ENCODE data around the gene AKAP12. TPM values are rescaled to one million over a fixed set of nuclear protein-coding genes. Genes with fewer than 3 reads are reported as not detected.
"Not testable (repeated sequence)": the region's sequence is repeated elsewhere in the genome, so short reads cannot be mapped to it uniquely, and the experiment has no call there.

Gene AKAP12
- total RNA-seq, 1 donor from 2014 or later = 15.1 TPM

DNA sequence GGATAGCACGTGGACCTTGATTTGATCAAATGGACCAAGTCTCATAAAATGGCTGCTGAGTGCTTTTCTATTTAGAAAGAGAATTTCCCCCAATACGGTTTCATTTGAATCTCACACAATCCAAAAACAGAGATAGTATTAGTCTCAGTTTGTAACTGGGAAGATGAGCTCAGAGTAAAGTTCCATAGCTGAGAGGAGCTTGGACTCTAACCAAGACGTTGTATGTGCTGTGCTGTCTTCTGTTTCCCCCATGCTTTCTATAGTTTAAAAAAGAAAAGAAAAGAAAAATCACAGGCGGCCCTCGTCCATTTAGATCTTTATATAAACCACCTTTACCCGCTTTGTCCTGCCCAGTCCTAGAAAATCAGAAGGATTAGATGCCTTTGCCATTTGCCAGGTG is 58.1 kb downstream of the AKAP12 start:
- intact Hi-C loops (cut with micrococcal nuclease) = no loop called here
- ATAC-seq = no peak
- DNase-seq = no peak

DNA sequence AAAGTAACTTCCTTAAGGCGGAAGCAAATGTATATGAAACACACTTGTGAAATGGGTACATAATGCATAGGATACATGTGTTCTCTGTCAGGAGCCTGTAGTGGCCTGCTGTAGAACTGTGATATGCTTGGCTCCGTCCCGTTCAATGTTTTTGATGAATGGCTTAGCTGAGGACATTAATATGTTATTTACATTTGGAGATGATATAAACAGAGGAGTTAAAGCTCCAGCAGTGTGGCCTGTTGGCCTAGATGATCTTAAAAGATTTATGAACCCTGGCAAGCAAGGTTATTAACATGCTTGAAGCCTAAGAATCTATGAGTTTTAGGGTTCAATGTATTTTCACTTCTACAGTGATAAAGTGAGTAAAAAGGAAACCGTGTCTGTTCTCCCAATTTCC is 59.2 kb downstream of the AKAP12 start:
- no peak for DNase-seq
- intact Hi-C loops (cut with micrococcal nuclease) = no loop called here
- ATAC-seq = no peak

DNA sequence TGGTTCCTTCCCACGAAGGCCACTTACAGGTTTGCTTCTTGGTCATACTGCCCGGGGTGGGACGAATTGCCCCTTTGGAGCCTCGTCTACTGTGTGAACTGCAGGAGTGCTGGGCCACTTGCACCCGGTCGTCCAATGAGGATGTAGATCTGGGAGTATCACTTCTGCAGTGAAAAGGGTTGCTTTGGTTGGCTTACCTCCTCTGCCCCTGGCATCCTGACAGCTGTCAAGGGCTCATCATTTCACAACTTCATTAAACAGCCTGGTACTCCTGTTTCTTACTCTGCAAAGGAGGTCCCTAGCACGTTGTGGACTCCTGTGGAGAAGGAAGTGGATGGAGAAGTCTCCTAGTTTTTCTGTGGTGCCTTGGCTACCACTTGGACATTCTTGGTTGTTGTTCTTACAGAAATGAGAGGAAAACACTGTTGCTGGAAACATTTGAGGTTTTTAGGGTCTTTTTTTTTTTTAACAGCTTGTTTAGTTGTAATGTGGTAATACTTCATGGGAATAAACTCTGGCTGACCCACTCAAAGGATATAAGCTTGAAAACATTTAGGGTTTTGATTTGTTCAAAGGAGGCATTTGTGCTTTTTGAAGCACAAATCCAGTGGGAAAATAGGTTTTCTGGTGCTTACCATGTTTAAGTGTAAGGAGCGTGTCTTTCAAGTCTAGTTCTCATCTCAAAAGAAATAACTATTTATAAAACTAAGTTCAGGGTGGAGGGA is 60.7 kb downstream of the AKAP12 start:
- intact Hi-C loops (cut with micrococcal nuclease) = no loop called here
- no peak for ATAC-seq
- DNase-seq = no peak

- no peak for ATAC-seq
- DNase-seq = no peak
- intact Hi-C loops (cut with micrococcal nuclease) = no loop called here
Measured at GRCh38 chr6:151301547-151301946, 61.8 kb downstream of the AKAP12 start.

GRCh38 chr6:151303231-151303630 is 63.5 kb downstream of the AKAP12 start:
- intact Hi-C loops (cut with micrococcal nuclease) = no loop called here
- DNase-seq = no peak
- no peak for ATAC-seq

GRCh38 chr6:151306269-151306783 is 66.6 kb downstream of the AKAP12 start:
- intact Hi-C loops (cut with micrococcal nuclease) = no loop called here
- DNase-seq = no peak

GRCh38 chr6:151307501-151307900 is 67.7 kb downstream of the AKAP12 start:
- intact Hi-C loops (cut with micrococcal nuclease) = no loop called here
- DNase-seq (no peak), ATAC-seq (no peak)

More at GRCh38 chr6:151306269-151306783, 66.6 kb downstream of the AKAP12 start:
- no peak for ATAC-seq

GRCh38 chr6:151309619-151310018 is 69.9 kb downstream of the AKAP12 start:
- intact Hi-C loops (cut with micrococcal nuclease) = no loop called here
- ATAC-seq = no peak
- DNase-seq = no peak

DNA sequence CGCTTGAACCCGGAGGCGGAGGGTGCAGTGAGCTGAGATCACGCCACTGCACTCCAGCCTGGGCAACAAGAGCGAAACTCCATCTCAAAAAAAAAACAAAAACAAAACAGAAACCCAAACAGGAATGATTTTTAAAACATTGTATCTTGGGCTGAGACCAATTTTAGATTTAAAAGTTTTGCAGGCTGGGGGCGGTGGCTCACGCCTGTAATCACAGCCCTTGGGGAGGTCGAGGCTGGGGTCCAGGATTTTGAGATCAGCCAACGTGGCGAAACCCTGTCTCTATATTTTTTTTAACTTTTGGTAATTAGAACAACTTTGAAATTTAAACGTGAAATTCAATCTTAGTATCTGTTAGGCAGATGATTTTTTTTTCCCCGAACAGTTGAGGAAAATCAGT is 70.5 kb downstream of the AKAP12 start:
- ATAC-seq = no peak
- no peak for DNase-seq
- intact Hi-C loops (cut with micrococcal nuclease) = no loop called here

DNA sequence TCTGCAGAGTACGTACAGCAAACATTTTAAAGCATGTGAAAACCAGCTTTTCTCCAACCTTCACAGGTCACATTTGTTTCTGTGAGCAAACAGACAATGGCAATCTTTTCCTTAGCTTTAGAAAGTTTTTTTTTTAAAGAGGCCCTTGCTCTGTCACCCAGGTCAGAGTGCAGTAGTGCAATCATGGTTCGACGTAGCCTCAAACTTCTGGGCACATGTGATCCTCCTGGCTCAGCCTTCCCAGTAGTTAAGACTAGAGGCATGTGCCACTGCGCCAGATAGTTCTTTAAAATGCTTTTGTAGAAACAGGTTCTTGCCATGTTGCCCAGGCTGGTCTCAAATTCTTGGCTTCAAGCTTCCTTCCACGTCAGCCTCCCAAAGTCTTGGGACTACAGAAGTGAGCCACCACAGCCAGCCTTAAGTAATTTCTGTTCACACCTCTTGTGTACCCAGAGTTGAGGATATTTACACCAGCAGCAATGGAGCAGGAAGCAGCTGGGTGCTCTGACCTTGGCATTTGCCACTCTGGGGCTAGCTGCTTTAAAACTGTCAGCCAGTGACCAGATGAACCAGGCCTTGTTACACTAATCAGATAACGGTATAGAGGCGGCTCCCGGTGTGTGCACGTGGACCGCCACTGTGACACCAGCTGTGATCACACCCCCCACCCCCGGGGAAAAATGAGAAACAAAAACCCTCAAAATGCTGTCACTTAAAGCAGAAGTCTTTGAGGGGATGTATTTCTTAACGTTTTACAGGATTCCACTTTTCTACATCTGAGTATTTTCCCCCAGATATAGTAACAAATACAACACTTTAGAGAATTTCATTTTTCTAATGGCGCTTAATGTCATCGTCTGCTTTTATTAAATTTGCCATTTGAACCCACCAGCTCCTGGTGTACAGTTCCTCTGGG is 71.3 kb downstream of the AKAP12 start:
- DNase-seq (no peak), ATAC-seq (no peak)
- intact Hi-C loops (cut with micrococcal nuclease) = no loop called here

- DNase-seq = no peak
- intact Hi-C loops (cut with micrococcal nuclease) = no loop called here
- no peak for ATAC-seq
Measured at GRCh38 chr6:151313066-151313491, 73.3 kb downstream of the AKAP12 start.

GRCh38 chr6:151315661-151316060 is 75.9 kb downstream of the AKAP12 start:
- intact Hi-C loops (cut with micrococcal nuclease); ATAC-seq; DNase-seq: not testable (repeated sequence)

DNA sequence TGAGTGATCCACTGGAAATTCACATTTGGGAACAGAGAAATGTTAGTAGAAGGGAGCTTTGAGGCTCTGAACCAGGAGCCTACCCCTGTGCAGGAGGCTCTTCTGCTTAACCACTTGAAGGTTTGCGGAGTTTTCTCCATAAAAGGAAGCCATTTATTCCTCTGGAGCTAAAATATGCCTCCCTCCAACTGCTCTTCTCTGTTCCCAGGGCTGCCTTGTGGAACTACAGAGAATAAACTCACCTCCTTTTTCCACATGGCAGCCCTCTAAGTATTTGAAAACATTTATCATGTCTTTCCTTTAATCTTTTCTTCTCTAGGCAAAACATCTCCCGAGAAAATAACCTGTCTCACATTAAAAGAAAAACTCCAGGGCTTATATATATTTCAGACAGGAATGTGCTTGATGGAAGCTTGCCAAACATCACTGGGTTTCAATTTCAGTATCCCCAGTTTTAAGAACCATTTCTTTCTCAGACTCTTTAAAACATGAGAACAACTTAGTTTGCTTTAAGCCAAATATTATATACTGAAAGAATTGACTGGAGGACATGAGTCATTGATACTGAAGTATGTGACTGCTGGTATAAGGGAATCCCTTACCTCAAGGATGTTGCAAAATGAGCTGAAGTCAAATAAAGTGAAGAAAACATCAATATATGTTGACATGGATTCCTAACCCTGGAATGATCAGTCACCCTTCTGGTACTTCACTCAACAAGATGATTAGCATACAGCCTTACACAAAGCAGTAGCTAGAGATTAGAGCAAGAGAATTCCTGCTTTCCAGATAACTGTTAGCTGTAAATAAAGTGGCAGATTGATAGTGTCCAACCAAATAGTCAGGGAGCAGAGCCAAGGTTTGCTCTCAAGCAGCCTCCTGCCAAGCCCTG is 77.6 kb downstream of the AKAP12 start:
- DNase-seq (no peak), ATAC-seq (peak; percentile 76)
- intact Hi-C loops (cut with micrococcal nuclease) = no loop called here

GRCh38 chr6:151317995-151318365 is 78.2 kb downstream of the AKAP12 start:
- peak; percentile 17 for ATAC-seq
- no peak for DNase-seq
- intact Hi-C loops (cut with micrococcal nuclease) = no loop called here

GRCh38 chr6:151320140-151320539 is 80.4 kb downstream of the AKAP12 start:
- intact Hi-C loops (cut with micrococcal nuclease) = loop anchor here (5.0 kb wide), 1 partner anchor 308 kb away; no protein-coding TSS in a partner anchor
- ATAC-seq = no peak

GRCh38 chr6:151321438-151321837 is 81.7 kb downstream of the AKAP12 start:
- ATAC-seq = no peak
- no peak for DNase-seq
- intact Hi-C loops (cut with micrococcal nuclease) = loop anchor here (5.0 kb wide), 1 partner anchor 309 kb away; no protein-coding TSS in a partner anchor

More at GRCh38 chr6:151320140-151320539, 80.4 kb downstream of the AKAP12 start:
- DNase-seq = no peak

DNA sequence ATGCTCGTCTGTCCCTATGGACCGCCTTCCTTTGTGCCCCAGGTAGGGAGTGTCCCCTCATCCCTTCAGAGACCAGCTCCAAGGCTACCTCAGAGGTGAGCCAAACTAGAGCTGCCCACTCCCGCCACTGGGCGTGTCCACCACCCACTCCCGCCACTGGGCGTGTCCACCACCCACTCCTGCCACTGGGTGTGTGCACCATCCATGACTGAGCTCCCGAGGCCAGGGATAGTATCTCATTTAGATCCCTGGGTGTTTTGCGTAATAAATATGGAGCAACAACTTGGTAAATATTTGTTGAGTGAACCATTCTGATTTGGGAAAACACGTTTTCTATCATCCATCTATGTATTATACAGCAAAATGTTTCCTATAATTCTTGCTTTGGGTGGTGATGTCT is 82.8 kb downstream of the AKAP12 start:
- intact Hi-C loops (cut with micrococcal nuclease) = loop anchor here (5.0 kb wide), 1 partner anchor 310 kb away; no protein-coding TSS in a partner anchor
- DNase-seq = no peak
- ATAC-seq = no peak

DNA sequence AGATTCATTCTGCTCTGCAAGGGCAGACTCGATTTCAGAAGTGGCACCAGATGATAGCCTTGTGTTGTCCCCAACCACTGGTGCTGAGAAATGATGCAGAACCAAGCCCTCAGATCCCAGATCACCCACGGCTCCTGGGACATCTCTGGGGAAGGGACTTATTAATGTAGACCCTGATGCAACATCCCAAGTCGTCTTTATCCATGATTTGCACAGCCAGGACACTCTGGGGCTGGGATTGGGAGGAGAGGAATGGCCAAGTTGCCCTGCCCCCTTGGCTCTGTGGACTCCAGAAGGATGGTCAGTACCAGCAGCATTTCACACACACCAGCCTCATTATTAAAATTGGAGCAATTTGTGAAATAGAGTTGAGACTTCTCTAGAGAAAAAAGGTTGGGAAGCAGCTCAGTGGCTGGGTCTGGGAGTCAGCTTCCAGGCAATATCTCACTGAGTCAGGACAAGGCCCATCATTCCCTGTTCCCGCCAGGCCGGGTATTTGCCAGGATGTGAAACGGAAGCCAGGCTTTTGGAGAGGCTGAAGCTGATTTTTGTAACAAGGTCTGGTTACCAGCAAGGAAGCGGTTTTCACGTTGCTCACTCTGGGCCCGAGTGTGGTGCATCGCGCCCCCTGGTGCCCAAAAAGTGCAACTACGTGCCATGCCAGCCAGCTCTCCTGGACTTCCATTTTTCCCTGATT is 84.2 kb downstream of the AKAP12 start:
- ATAC-seq = peak; percentile 93
- peak; percentile 87 for DNase-seq
- intact Hi-C loops (cut with micrococcal nuclease) = loop anchor here (5.0 kb wide), 1 partner anchor 312 kb away; no protein-coding TSS in a partner anchor
